ENCODE results near the gene ARHGAP26.
A peak's percentile ranks its signal among the peaks of the same experiment; 100 is the strongest.

Gene ARHGAP26

GRCh38 chr5:143192191-143192900, 422.2 kb downstream of the ARHGAP26 start:
- Histone ChIP-seq H2AFZ (ENCODE audit: low read depth, low read length) (no peak overlapping the region), H3K4me2 (ENCODE audit: low read length, poor library complexity, severe bottlenecking) (no peak overlapping the region), H2BK12ac (ENCODE audit: low read length in 2 of 2) (no peak overlapping the region), H3K23ac (ENCODE audit: low read length in 2 of 2) (no peak overlapping the region), H2BK5ac (ENCODE audit: low read depth, low read length, poor library complexity, severe bottlenecking) (no peak overlapping the region), H3K27me3 (ENCODE audit: control insufficient read depth in 1 of 2, insufficient read depth in 1 of 2, low read length in 2 of 2) (no peaks in the 10 kb centered on the region), H3K9ac (ENCODE audit: low read length) (no peak overlapping the region), H3K4me3 (ENCODE audit: insufficient read depth in 1 of 2, low read depth in 1 of 2, low read length in 2 of 2) (no peak overlapping the region), H2BK120ac (ENCODE audit: low read depth, low read length) (no peak overlapping the region), H3K14ac (ENCODE audit: low read length in 2 of 2) (no peak overlapping the region), H3K79me1 (replicated peaks; ENCODE audit: low read length, poor library complexity, severe bottlenecking) (peaks cover 2% of the 10 kb centered on the region), H4K91ac (ENCODE audit: low read length) (no peak overlapping the region), H4K8ac (ENCODE audit: low read length) (no peak overlapping the region), H3K36me3 (ENCODE audit: control insufficient read depth in 1 of 2, insufficient read depth in 2 of 2, low read depth in 1 of 2, low read length in 2 of 2) (no peaks in the 10 kb centered on the region), H2AK5ac (ENCODE audit: low read length, severe bottlenecking) (no peak overlapping the region), H2BK15ac (ENCODE audit: low read depth, poor library complexity, severe bottlenecking) (no peak overlapping the region), H3K4me1 (ENCODE audit: control insufficient read depth, insufficient read depth, low read depth, low read length) (no peaks in the 10 kb centered on the region), H3K18ac (ENCODE audit: low read depth in 1 of 2, low read length in 2 of 2) (no peak overlapping the region), H3K4ac (ENCODE audit: low read depth in 1 of 2, low read length in 2 of 2) (no peak overlapping the region), H3K9me3 (ENCODE audit: control insufficient read depth, low read length) (peaks cover 13% of the 10 kb centered on the region), H3K27ac (ENCODE audit: low read length, poor library complexity, severe bottlenecking) (no peak overlapping the region)
- no peak for DNase-seq
- 91% methylated on average over 4 of the region's 4 CpGs for WGBS

- Histone ChIP-seq H3K79me1 (replicated peaks; ENCODE audit: low read length, poor library complexity, severe bottlenecking) (no peaks in the 10 kb centered on the region), H3K4me2 (ENCODE audit: low read length, poor library complexity, severe bottlenecking) (no peak overlapping the region), H3K4ac (ENCODE audit: low read depth in 1 of 2, low read length in 2 of 2) (no peak overlapping the region), H4K8ac (ENCODE audit: low read length) (no peak overlapping the region), H3K9ac (ENCODE audit: low read length) (no peak overlapping the region), H3K18ac (ENCODE audit: low read depth in 1 of 2, low read length in 2 of 2) (no peak overlapping the region), H3K23ac (ENCODE audit: low read length in 2 of 2) (no peak overlapping the region), H4K91ac (ENCODE audit: low read length) (no peak overlapping the region), H3K4me1 (ENCODE audit: control insufficient read depth, insufficient read depth, low read depth, low read length) (no peaks in the 10 kb centered on the region), H2AFZ (ENCODE audit: low read depth, low read length) (no peak overlapping the region), H3K9me3 (ENCODE audit: control insufficient read depth, low read length) (peaks cover 17% of the 10 kb centered on the region), H2AK5ac (ENCODE audit: low read length, severe bottlenecking) (no peak overlapping the region), H3K36me3 (ENCODE audit: control insufficient read depth in 1 of 2, insufficient read depth in 2 of 2, low read depth in 1 of 2, low read length in 2 of 2) (no peaks in the 10 kb centered on the region), H3K14ac (ENCODE audit: low read length in 2 of 2) (no peak overlapping the region), H2BK120ac (ENCODE audit: low read depth, low read length) (no peak overlapping the region), H3K27ac (ENCODE audit: low read length, poor library complexity, severe bottlenecking) (no peak overlapping the region), H2BK15ac (ENCODE audit: low read depth, poor library complexity, severe bottlenecking) (no peak overlapping the region), H3K4me3 (ENCODE audit: insufficient read depth in 1 of 2, low read depth in 1 of 2, low read length in 2 of 2) (no peak overlapping the region), H2BK5ac (ENCODE audit: low read depth, low read length, poor library complexity, severe bottlenecking) (no peak overlapping the region), H2BK12ac (ENCODE audit: low read length in 2 of 2) (no peak overlapping the region), H3K27me3 (ENCODE audit: control insufficient read depth in 1 of 2, insufficient read depth in 1 of 2, low read length in 2 of 2) (no peaks in the 10 kb centered on the region)
- DNase-seq: no peak
- no CpG with 5 or more reads among the region's 1 CpG for WGBS
Observed at GRCh38 chr5:143194206-143194605, 424.0 kb downstream of the ARHGAP26 start.

GRCh38 chr5:143194713-143195112, 424.5 kb downstream of the ARHGAP26 start:
- Histone ChIP-seq H3K18ac (ENCODE audit: low read depth in 1 of 2, low read length in 2 of 2) (no peak overlapping the region), H3K23ac (ENCODE audit: low read length in 2 of 2) (no peak overlapping the region), H2BK12ac (ENCODE audit: low read length in 2 of 2) (peak overlapping the region in 1 of 2 experiments; percentile 21), H4K8ac (ENCODE audit: low read length) (no peak overlapping the region), H3K9ac (ENCODE audit: low read length) (no peak overlapping the region), H2BK15ac (ENCODE audit: low read depth, poor library complexity, severe bottlenecking) (no peak overlapping the region), H3K4me3 (ENCODE audit: insufficient read depth in 1 of 2, low read depth in 1 of 2, low read length in 2 of 2) (no peak overlapping the region), H2AFZ (ENCODE audit: low read depth, low read length) (no peak overlapping the region), H3K4me1 (ENCODE audit: control insufficient read depth, insufficient read depth, low read depth, low read length) (no peaks in the 10 kb centered on the region), H3K36me3 (ENCODE audit: control insufficient read depth in 1 of 2, insufficient read depth in 2 of 2, low read depth in 1 of 2, low read length in 2 of 2) (no peaks in the 10 kb centered on the region), H3K27ac (ENCODE audit: low read length, poor library complexity, severe bottlenecking) (no peak overlapping the region), H3K79me1 (replicated peaks; ENCODE audit: low read length, poor library complexity, severe bottlenecking) (no peaks in the 10 kb centered on the region), H2AK5ac (ENCODE audit: low read length, severe bottlenecking) (no peak overlapping the region), H3K27me3 (ENCODE audit: control insufficient read depth in 1 of 2, insufficient read depth in 1 of 2, low read length in 2 of 2) (no peaks in the 10 kb centered on the region), H3K4me2 (ENCODE audit: low read length, poor library complexity, severe bottlenecking) (no peak overlapping the region), H3K9me3 (ENCODE audit: control insufficient read depth, low read length) (peaks cover 15% of the 10 kb centered on the region), H4K91ac (ENCODE audit: low read length) (no peak overlapping the region), H2BK5ac (ENCODE audit: low read depth, low read length, poor library complexity, severe bottlenecking) (no peak overlapping the region), H3K14ac (ENCODE audit: low read length in 2 of 2) (no peak overlapping the region), H3K4ac (ENCODE audit: low read depth in 1 of 2, low read length in 2 of 2) (no peak overlapping the region), H2BK120ac (ENCODE audit: low read depth, low read length) (no peak overlapping the region)
- DNase-seq: no peak
- 97% methylated on average over 4 of the region's 5 CpGs for WGBS

- Histone ChIP-seq H3K4ac (ENCODE audit: low read depth in 1 of 2, low read length in 2 of 2) (no peak overlapping the region), H3K27me3 (ENCODE audit: control insufficient read depth in 1 of 2, insufficient read depth in 1 of 2, low read length in 2 of 2) (no peaks in the 10 kb centered on the region), H2AK5ac (ENCODE audit: low read length, severe bottlenecking) (no peak overlapping the region), H2BK15ac (ENCODE audit: low read depth, poor library complexity, severe bottlenecking) (no peak overlapping the region), H3K9me3 (ENCODE audit: control insufficient read depth, low read length) (peaks cover 7% of the 10 kb centered on the region), H3K9ac (ENCODE audit: low read length) (no peak overlapping the region), H3K4me1 (ENCODE audit: control insufficient read depth, insufficient read depth, low read depth, low read length) (no peaks in the 10 kb centered on the region), H3K18ac (ENCODE audit: low read depth in 1 of 2, low read length in 2 of 2) (no peak overlapping the region), H3K14ac (ENCODE audit: low read length in 2 of 2) (no peak overlapping the region), H2AFZ (ENCODE audit: low read depth, low read length) (no peak overlapping the region), H3K4me2 (ENCODE audit: low read length, poor library complexity, severe bottlenecking) (no peak overlapping the region), H2BK12ac (ENCODE audit: low read length in 2 of 2) (no peak overlapping the region), H3K27ac (ENCODE audit: low read length, poor library complexity, severe bottlenecking) (no peak overlapping the region), H3K36me3 (ENCODE audit: control insufficient read depth in 1 of 2, insufficient read depth in 2 of 2, low read depth in 1 of 2, low read length in 2 of 2) (no peaks in the 10 kb centered on the region), H4K91ac (ENCODE audit: low read length) (no peak overlapping the region), H3K79me1 (replicated peaks; ENCODE audit: low read length, poor library complexity, severe bottlenecking) (no peaks in the 10 kb centered on the region), H3K4me3 (ENCODE audit: insufficient read depth in 1 of 2, low read depth in 1 of 2, low read length in 2 of 2) (no peak overlapping the region), H4K8ac (ENCODE audit: low read length) (no peak overlapping the region), H3K23ac (ENCODE audit: low read length in 2 of 2) (no peak overlapping the region), H2BK120ac (ENCODE audit: low read depth, low read length) (no peak overlapping the region), H2BK5ac (ENCODE audit: low read depth, low read length, poor library complexity, severe bottlenecking) (no peak overlapping the region)
- 100% methylated on average over 1 of the region's 2 CpGs for WGBS
- DNase-seq: no peak
Observed at GRCh38 chr5:143195491-143195890, 425.3 kb downstream of the ARHGAP26 start.
